Measurements from ENCODE around the gene CAMKK2. TPM values are rescaled to one million over a fixed set of nuclear protein-coding genes. Genes with fewer than 3 reads are reported as not detected.
A peak's percentile ranks its signal among the peaks of the same experiment; 100 is the strongest.

CAMKK2 gene
- polyA plus RNA-seq, 1 of the 3 experiments (the other 2 are of a cell fraction): 23.6 TPM

DNA sequence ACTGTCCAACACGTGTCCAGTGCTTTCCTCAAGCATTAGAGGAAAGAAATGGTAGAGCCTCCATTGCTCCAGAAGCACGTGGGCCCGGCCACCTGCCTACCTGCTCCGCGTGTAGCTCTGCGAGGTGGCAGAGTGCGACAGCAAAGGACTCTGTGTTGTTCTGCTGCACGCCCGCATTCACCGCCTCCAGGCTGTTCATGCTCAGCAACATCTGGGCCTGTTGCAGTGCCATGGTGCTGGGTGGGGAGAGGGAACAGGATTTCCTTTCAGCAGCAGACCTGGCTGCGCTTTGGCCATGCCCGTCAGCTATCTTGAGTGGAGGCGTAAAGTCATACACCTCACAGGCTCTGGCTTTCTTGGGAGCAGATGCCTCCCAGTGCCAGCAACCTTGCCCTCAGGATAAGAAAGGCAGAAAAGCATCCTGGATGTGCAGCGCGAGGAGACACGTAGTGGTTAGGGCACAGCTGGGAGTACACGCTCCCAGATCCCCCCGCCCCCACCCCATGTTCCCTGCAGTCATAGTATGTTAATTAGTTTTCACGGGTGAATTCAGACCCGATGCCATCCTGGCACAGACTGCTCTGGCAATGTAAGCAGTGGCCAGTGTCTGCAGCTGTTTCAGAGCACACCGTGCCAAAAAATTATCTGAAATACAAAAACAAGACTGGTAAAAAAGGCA is 30.6 kb upstream of the CAMKK2 start (continued):
- TF ChIP-seq EP300 (IDR thresholded peaks at IDR 0.05; ENCODE audit: borderline replicate concordance in 1 of 2, low read depth in 1 of 2, low read length in 1 of 2) (0 out of 4 replicates have a peak, but pooled peaks of 1 of the 2 experiments have one; percentile 54), ELF1 (IDR thresholded peaks at IDR 0.05) (no peak), GABPA (IDR thresholded peaks at IDR 0.05; ENCODE audit: low read depth) (no peak), NRF1 (IDR thresholded peaks at IDR 0.05; ENCODE audit: low read depth, low read length) (no peak), SIN3A (IDR thresholded peaks at IDR 0.05; ENCODE audit: borderline replicate concordance, low read depth, low read length) (no peak), RAD21 (IDR thresholded peaks at IDR 0.05; ENCODE audit: low read length) (no peak), RXRA (IDR thresholded peaks at IDR 0.05; ENCODE audit: borderline replicate concordance, low read depth) (no peak), FOXM1 (IDR thresholded peaks at IDR 0.05; ENCODE audit: low read depth) (no peak), EZH2phosphoT487 (IDR thresholded peaks at IDR 0.05; ENCODE audit: borderline replicate concordance, low read depth) (no peak), FOSL2 (IDR thresholded peaks at IDR 0.05; ENCODE audit: borderline replicate concordance, low read depth) (no peak), MXI1 (IDR thresholded peaks at IDR 0.05; ENCODE audit: low read depth, low read length) (peak; percentile 48), POLR2AphosphoS5 (IDR thresholded peaks at IDR 0.05; ENCODE audit: low read depth, low read length) (no peak), MEF2A (IDR thresholded peaks at IDR 0.05; ENCODE audit: borderline replicate concordance, low read depth) (no peak), SMC3 (IDR thresholded peaks at IDR 0.05; ENCODE audit: low read depth, low read length) (no peak), TEAD4 (IDR thresholded peaks at IDR 0.05; ENCODE audit: borderline replicate concordance, insufficient read depth) (no peak), TAF1 (IDR thresholded peaks at IDR 0.05; ENCODE audit: borderline replicate concordance, low read depth, low read length) (no peak), FOXJ3 (CRISPR knock-in tag; IDR thresholded peaks at IDR 0.05) (peak; percentile 60; the same call in 1 of the 2 replicates), NFIC (IDR thresholded peaks at IDR 0.05; ENCODE audit: borderline replicate concordance) (no peak), RCOR1 (IDR thresholded peaks at IDR 0.05; ENCODE audit: low read length) (peak; percentile 63), RFX5 (IDR thresholded peaks at IDR 0.05; ENCODE audit: low read length) (no peak)
- TF ChIP-seq, protein P1, sequence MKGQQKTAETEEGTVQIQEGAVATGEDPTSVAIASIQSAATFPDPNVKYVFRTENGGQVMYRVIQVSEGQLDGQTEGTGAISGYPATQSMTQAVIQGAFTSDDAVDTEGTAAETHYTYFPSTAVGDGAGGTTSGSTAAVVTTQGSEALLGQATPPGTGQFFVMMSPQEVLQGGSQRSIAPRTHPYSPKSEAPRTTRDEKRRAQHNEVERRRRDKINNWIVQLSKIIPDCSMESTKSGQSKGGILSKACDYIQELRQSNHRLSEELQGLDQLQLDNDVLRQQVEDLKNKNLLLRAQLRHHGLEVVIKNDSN (IDR thresholded peaks at IDR 0.05; ENCODE audit: borderline replicate concordance, low read depth): no peak
- TF ChIP-seq, protein P2, sequence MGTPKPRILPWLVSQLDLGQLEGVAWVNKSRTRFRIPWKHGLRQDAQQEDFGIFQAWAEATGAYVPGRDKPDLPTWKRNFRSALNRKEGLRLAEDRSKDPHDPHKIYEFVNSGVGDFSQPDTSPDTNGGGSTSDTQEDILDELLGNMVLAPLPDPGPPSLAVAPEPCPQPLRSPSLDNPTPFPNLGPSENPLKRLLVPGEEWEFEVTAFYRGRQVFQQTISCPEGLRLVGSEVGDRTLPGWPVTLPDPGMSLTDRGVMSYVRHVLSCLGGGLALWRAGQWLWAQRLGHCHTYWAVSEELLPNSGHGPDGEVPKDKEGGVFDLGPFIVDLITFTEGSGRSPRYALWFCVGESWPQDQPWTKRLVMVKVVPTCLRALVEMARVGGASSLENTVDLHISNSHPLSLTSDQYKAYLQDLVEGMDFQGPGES (IDR thresholded peaks at IDR 0.05; ENCODE audit: low read depth, low read length): no peak
- TF ChIP-seq, protein P3, sequence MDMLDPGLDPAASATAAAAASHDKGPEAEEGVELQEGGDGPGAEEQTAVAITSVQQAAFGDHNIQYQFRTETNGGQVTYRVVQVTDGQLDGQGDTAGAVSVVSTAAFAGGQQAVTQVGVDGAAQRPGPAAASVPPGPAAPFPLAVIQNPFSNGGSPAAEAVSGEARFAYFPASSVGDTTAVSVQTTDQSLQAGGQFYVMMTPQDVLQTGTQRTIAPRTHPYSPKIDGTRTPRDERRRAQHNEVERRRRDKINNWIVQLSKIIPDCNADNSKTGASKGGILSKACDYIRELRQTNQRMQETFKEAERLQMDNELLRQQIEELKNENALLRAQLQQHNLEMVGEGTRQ (IDR thresholded peaks at IDR 0.05; ENCODE audit: borderline replicate concordance, low read depth, low read length): no peak
- TF ChIP-seq, protein P4, sequence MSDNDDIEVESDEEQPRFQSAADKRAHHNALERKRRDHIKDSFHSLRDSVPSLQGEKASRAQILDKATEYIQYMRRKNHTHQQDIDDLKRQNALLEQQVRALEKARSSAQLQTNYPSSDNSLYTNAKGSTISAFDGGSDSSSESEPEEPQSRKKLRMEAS (IDR thresholded peaks at IDR 0.05; ENCODE audit: low read depth): no peak
- TF ChIP-seq, protein P5, sequence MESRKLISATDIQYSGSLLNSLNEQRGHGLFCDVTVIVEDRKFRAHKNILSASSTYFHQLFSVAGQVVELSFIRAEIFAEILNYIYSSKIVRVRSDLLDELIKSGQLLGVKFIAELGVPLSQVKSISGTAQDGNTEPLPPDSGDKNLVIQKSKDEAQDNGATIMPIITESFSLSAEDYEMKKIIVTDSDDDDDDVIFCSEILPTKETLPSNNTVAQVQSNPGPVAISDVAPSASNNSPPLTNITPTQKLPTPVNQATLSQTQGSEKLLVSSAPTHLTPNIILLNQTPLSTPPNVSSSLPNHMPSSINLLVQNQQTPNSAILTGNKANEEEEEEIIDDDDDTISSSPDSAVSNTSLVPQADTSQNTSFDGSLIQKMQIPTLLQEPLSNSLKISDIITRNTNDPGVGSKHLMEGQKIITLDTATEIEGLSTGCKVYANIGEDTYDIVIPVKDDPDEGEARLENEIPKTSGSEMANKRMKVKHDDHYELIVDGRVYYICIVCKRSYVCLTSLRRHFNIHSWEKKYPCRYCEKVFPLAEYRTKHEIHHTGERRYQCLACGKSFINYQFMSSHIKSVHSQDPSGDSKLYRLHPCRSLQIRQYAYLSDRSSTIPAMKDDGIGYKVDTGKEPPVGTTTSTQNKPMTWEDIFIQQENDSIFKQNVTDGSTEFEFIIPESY (IDR thresholded peaks at IDR 0.05; ENCODE audit: borderline replicate concordance, low read depth): no peak
- TF ChIP-seq, protein P6, sequence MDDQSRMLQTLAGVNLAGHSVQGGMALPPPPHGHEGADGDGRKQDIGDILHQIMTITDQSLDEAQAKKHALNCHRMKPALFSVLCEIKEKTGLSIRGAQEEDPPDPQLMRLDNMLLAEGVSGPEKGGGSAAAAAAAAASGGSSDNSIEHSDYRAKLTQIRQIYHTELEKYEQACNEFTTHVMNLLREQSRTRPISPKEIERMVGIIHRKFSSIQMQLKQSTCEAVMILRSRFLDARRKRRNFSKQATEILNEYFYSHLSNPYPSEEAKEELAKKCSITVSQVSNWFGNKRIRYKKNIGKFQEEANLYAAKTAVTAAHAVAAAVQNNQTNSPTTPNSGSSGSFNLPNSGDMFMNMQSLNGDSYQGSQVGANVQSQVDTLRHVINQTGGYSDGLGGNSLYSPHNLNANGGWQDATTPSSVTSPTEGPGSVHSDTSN (IDR thresholded peaks at IDR 0.05): no peak
